K562 (cell line): ENCODE results near the gene PODN.

Source experiments
- BRCA1 ChIP-seq, 2 experiments: fragments of 450-650 bp in 1 of 2; sonication (generic) in 1 of 2; formaldehyde crosslinking in 1 of 2; IDR thresholded peaks; 2 replicates each; pipeline versions ENCODE4 v1.5.0 to v1.6.1; 2017 to 2020; ENCODE audit warnings: mild to moderate bottlenecking in 1 of 2, missing genetic modification reagents in 1 of 2
- CTCF ChIP-seq, 3 experiments: IDR thresholded peaks in 2 of 3; conservative IDR thresholded peaks in 1 of 3; 2 replicates each; pipeline ENCODE4 v1.5.1; 2011 to 2012; ENCODE audit warnings: low read length in 3 of 3, mild to moderate bottlenecking in 3 of 3, control low read depth in 2 of 3, improper control_type of control experiment in 1 of 3, inconsistent platforms in 1 of 3, low read depth in 1 of 3, mixed read lengths in 1 of 3, moderate library complexity in 1 of 3; ENCODE audit not compliant: insufficient read depth in 2 of 3
- DNMT1 ChIP-seq: fragments of 450-650 bp; IDR thresholded peaks from 2 replicates; pipeline ENCODE4 v1.6.1; 2016; ENCODE audit warnings: antibody characterized with exemption, mild to moderate bottlenecking
- HNRNPL ChIP-seq: fragments of 200-400 bp; formaldehyde crosslinking; IDR thresholded peaks from 2 replicates; pipeline ENCODE4 v1.6.1; 2017; ENCODE audit warnings: low read depth, mild to moderate bottlenecking, low read length
- LEF1 ChIP-seq: fragments of 450-650 bp; IDR thresholded peaks from 2 replicates; pipeline ENCODE4 v1.6.1; 2016; ENCODE audit warnings: mild to moderate bottlenecking
- NCOA2 ChIP-seq, 2 experiments: fragments of 450-650 bp; IDR thresholded peaks; 2 replicates each; pipeline ENCODE4 v1.6.1; 2018; ENCODE audit warnings: mild to moderate bottlenecking in 2 of 2, moderate library complexity in 1 of 2; ENCODE audit not compliant: partially characterized antibody in 2 of 2
- RB1 ChIP-seq: fragments of 450-650 bp; IDR thresholded peaks from 2 replicates; pipeline ENCODE4 v1.6.1; 2017; ENCODE audit warnings: low read depth, mild to moderate bottlenecking
- SAP30 ChIP-seq: fragments of 200-600 bp; sonication (generic); IDR thresholded peaks from 2 replicates; pipeline ENCODE4 v1.6.1; 2012; ENCODE audit warnings: borderline replicate concordance, low read depth, mild to moderate bottlenecking, moderate library complexity, low read length, control low read depth, inconsistent platforms; ENCODE audit not compliant: insufficient read depth, poor library complexity, severe bottlenecking
- U2AF2 ChIP-seq: fragments of 200-400 bp; formaldehyde crosslinking; optimal IDR thresholded peaks from 2 replicates; pipeline ENCODE3; 2017; ENCODE audit warnings: low read depth, mild to moderate bottlenecking, low read length
- ZFP91 ChIP-seq: sonication (generic); formaldehyde crosslinking; IDR thresholded peaks from 2 replicates; pipeline ENCODE4 v1.8.0; 2022; ENCODE audit warnings: mild to moderate bottlenecking, missing genetic modification reagents
- ZNF12 ChIP-seq: sonication (generic); formaldehyde crosslinking; IDR thresholded peaks from 2 replicates; pipeline ENCODE4 v1.4.0; 2020; ENCODE audit warnings: mild to moderate bottlenecking, missing genetic modification reagents
- ZNF232 ChIP-seq: sonication (generic); formaldehyde crosslinking; IDR thresholded peaks from 2 replicates; pipeline ENCODE4 v1.8.0; 2022; ENCODE audit warnings: mild to moderate bottlenecking, missing genetic modification reagents
- ZNF79 ChIP-seq: fragments of 250-450 bp; sonication (Bioruptor Pico); IDR thresholded peaks from 2 replicates; pipeline ENCODE4 v1.4.0; 2020; ENCODE audit warnings: low read depth, mild to moderate bottlenecking, moderate library complexity
- ZSCAN32 ChIP-seq: fragments of 450-650 bp; formaldehyde crosslinking; IDR thresholded peaks from 2 replicates; pipeline ENCODE4 v1.4.0; 2020; ENCODE audit warnings: mild to moderate bottlenecking, moderate library complexity

DNA sequence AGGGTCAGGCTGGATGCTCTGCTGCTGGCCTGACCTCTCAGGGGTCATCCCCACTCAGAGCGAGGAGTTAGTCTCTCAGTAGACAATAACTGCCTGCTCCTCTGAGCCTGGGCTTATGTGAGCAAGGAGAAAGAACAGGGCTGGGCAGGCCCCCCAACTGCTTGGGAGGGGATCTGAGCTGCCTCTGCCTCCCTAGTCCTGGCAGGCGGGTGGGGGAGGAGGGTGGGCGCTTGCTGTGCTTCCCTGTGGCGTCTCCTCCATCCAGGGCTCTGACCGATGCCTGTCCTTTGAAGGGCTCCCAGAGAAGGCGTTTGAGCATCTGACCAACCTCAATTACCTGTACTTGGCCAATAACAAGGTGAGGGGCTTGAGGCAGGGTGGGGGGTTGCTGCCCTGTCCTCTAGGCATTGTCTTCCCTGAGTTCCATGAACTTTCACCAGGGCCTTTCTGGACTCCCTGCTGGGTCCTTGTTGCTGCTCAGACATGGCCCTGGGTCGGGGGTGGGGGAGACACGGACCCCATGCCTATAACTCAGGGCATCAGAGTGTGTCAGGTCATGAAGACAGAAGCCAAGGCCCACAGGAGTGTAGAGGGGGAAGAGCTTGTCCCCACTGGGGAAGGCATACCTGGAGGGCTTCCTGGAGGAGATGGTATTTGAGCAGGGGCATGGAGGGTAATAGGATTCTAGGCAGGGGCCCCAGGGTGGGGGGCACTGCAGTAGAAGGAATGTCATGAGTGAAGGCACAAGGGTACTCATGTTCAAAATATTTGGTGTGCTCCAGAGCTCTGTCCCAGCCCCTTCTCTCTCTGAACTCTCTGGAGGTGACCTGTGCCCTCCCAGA, 12.5 kb downstream of the PODN start:
- no peak for TF ChIP-seq HNRNPL
- no peak for TF ChIP-seq DNMT1
- TF ChIP-seq LEF1 = no peak
- TF ChIP-seq BRCA1 (IDR thresholded peaks at IDR 0.05) = no peak
- TF ChIP-seq BRCA1 (CRISPR knock-in tag; IDR thresholded peaks at IDR 0.05) = no peak
- TF ChIP-seq U2AF2 = no peak
- no peak for TF ChIP-seq SAP30
- no peak for TF ChIP-seq ZNF232 (CRISPR knock-in tag)
- TF ChIP-seq NCOA2 (IDR thresholded peaks at IDR 0.05; ENCODE audit: partially characterized antibody in 2 of 2) = no peak
- no peak for TF ChIP-seq CTCF (IDR thresholded peaks at IDR 0.05 in 2 of 3, conservative IDR thresholded peaks at IDR 0.05 in 1 of 3; ENCODE audit: insufficient read depth in 2 of 3, low read depth in 1 of 3, low read length in 3 of 3)
- TF ChIP-seq ZFP91 = no peak
- TF ChIP-seq RB1 = no peak
- TF ChIP-seq ZNF79 (CRISPR knock-in tag) = no peak
- no peak for TF ChIP-seq ZNF12
- TF ChIP-seq ZSCAN32 = no peak
